ENCODE results near the gene BBS9.

DNA sequence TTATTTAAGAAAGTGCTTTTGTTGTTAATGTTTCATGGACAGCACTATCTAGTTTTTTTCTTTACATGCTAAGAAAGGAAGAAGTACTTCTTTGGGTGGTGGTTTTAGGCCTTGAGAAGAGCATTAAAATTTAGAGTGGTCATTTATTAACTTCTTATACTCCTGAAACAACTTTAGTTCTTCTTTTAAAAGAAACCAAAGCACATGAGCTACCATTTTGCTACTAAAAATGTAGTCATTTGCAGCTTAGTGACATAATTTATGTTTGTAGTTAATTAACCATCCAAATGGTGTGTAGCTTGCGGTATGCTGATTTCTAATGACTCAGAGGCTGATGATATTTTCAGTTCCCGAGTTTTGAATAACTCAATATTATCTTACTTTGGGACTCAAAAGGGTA is 207.5 kb downstream of the BBS9 start:
- TF ChIP-seq, protein P1, sequence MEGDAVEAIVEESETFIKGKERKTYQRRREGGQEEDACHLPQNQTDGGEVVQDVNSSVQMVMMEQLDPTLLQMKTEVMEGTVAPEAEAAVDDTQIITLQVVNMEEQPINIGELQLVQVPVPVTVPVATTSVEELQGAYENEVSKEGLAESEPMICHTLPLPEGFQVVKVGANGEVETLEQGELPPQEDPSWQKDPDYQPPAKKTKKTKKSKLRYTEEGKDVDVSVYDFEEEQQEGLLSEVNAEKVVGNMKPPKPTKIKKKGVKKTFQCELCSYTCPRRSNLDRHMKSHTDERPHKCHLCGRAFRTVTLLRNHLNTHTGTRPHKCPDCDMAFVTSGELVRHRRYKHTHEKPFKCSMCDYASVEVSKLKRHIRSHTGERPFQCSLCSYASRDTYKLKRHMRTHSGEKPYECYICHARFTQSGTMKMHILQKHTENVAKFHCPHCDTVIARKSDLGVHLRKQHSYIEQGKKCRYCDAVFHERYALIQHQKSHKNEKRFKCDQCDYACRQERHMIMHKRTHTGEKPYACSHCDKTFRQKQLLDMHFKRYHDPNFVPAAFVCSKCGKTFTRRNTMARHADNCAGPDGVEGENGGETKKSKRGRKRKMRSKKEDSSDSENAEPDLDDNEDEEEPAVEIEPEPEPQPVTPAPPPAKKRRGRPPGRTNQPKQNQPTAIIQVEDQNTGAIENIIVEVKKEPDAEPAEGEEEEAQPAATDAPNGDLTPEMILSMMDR (IDR thresholded peaks at IDR 0.05; ENCODE audit: low read length): no peak
- no peak for TF ChIP-seq EZH2phosphoT487 (IDR thresholded peaks at IDR 0.05; ENCODE audit: low read length)
